Posterior vena cava (tissue), 2 donors: ENCODE results near the gene TESPA1. TPM values are rescaled to one million over a fixed set of nuclear protein-coding genes. Genes with fewer than 3 reads are reported as not detected.

ENCODE experiments used
- DNase-seq: peaks from one replicate; pipeline ENCODE4 v3.0.0-alpha.2; 2020; ENCODE audit warnings: low spot score
- intact Hi-C, 2 donors: fragments of 100-400 bp; cut with DNase I; formaldehyde crosslinking; loops; one replicate each; pipeline versions ENCODE4 v1.14.1 to v1.14.2; 2022 to 2023
- long read RNA-seq, 2 donors: library from polyadenylated mRNA; unstranded; transcript quantifications; one replicate each; pipeline ENCODE4 v2.0.0, GENCODE V29; 2020 to 2021
- total RNA-seq, 2 donors: library from RNA; stranded (reverse); fragmentation: NEBNext Ultra II Directional; extraction: Animal tissue kit (Norgen Biotek cat#: 25700); gene quantifications; one replicate each; pipeline ENCODE4 v1.2.1, GENCODE V29; 2021
- donor health status: DM: yes; HTN: yes; CAD: no.
- donor health status: DM: yes; HTN: yes; CAD: no.

Gene TESPA1, protein sequence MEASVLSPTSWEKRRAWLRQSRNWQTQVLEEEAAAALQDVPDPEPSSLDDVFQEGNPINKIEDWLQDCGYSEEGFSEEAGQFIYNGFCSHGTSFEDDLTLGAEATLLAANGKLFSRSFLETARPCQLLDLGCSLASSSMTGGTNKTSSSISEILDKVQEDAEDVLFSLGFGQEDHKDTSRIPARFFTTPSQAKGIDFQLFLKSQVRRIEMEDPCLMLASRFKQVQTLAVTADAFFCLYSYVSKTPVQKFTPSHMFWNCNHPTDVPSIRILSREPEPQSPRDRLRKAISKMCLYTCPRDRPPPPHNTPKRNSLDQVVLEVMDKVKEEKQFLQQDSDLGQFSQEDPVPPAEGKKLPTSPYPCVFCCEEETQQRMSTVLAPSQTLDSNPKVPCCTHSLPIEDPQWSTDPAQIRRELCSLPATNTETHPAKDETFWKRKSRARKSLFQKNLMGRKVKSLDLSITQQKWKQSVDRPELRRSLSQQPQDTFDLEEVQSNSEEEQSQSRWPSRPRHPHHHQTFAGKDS
- total RNA-seq: 1 to 10 TPM in 1 of 2 donors, under 1 TPM in 1; 1.00 to 3.3 TPM
- long read RNA-seq, donor 1: 0 reads
- long read RNA-seq, donor 2, partial matches to known transcripts: 0 of 1 reads
- long read RNA-seq, donor 2, other reads (novel, unspliced or antisense): 0 of 1 reads

DNA sequence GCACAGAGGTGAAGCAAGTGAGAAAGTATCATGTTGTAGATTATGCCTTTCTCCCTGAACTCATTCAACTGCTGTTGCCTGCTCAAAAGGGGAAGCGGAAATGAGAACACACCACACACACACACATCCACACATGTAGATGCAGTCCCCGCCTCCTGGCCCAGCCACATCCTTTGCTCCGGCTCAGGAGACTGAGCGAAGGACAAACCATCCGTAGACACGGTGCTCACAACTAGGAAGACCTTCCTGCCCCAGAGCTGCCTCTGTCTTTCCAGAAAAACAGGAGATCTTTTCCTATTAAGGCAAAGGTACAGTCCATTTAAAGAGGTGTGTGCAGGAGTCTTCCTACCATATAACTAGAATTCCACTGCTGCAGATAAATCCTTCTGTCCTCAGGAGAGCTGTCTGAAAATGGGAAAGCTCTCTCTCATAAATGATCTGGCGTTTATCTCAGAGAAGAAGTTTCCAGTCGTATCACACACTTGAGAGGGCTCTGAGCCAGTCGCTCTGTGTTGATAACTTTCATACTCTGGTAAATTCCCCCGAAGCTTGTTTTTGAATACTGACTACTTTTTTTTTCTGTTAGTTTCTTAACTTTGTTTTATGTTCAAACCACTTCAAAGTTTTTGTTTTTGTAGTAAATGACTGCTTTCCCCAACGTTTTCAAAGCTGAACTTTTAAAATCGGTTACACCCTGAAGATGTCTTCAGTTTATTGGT, at the start of gene TESPA1:
Gene TESPA1 (minus strand): TSS at position 105 of the 719 bp plus-strand sequence. CDS start 10,200 bp downstream, outside the sequence.
- DNase-seq: no peak
- intact Hi-C loops: no loop called here

DNA sequence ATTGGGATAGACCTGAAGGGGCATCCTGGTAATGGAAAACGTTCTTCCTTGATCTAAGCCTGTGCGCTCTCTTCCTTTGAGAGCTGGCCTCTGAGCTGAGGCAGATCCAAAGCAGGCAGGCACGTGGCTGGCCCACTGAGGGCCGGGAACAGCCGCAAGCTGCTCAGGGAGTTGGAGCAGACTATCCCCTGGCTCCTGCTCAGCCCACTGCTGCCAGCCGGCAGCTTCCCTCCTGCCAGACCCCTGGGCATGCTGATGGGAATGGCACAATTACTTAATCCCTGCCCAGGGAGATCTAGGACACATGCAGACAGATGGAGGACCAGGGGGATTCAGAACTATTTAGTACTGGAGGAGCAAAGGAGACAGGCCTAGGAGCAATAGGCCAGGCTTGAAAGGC, 49.7 kb upstream of the TESPA1 start:
- intact Hi-C loops: no loop called here
- no peak for DNase-seq

DNA sequence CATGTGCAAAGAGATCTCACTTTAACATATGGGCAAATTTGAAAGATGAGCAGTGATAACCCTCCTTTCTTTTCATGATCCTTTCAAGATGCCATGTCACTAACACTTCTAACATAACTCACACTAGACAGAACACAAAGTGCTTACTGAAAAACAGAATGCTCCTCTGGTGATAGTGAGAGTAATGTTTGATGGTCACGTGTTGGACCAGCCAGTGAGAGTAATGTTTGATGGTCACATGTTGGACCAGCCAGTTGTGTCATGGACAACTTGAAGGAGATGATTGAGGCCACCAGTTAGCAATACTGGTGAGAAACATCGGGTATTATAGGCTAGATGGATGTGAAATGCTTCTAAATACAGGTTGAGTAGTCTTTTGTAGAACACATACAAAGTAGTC, 40.9 kb upstream of the TESPA1 start:
- intact Hi-C loops: no loop called here
- DNase-seq: no peak

DNA sequence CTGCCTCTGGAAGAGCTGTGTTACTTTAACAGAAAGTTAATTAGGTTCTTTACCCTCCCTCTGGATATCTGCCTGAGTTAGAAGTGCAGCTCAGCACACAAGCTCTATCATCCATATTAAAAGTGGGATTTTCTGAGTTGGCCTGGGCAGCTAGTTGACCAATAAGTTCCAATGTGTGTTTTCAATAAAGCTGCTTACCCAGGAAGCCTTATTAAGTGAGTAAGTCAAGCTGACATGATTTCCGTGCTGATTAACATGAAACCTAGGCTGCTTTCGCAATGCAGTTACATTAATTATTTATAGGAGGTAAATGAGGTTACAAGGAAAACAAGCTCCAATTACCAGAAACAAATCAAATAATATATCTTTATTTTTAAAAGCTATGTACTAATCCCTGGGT, 40.0 kb upstream of the TESPA1 start:
- intact Hi-C loops: no loop called here
- no peak for DNase-seq

DNA sequence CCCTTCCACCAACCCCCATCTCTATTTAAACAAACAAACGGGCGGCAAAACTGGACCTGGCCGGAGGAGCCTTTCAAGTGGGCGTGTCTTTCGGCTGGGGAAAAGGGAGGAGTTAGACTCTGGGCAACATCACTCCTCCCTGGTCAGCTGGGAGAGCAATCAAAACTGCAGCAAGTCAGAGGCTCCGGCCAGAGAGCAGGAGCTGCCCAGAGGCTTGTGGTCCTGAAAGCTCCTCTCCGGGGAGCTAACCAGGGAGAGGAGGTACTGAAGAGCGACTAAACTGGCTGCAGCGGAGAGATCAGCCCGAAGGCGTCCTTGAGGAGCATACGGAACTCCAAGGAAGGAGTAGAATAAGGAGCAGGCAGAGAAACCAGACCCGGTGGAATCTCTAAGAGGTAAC, 35.2 kb upstream of the TESPA1 start, which contains the start of gene NEUROD4:
Gene NEUROD4 (plus strand): TSS at position 191 of the 400 bp plus-strand sequence. CDS start 6,466 bp downstream, outside the sequence.
- peak; percentile 69 for DNase-seq
- intact Hi-C loops: no loop called here

DNA sequence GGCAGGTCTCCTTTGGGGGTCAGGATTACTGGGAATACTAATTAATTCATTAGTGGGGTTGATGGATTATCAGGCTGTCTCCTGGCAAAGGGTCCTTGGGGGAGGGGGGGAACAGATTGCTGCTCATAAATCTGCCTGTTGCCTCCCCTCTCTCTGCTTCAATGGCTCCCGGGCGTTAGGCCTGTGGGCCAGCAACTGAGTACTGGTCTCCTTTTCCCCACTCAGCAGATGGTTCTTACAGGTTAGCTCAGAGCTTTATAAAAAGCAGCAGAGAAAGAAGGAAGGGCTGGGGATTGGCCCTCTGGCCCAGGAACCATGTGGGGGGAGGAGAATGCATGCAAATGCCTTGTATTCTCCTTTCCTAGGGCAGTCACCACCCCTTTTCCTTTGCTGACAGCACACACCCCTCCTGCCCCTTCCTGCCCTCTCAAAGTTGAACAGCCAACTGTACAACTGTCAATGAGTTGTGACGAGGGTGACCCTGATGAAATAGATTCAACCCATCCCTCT, 32.9 kb upstream of the TESPA1 start:
- intact Hi-C loops: no loop called here
- no peak for DNase-seq

DNA sequence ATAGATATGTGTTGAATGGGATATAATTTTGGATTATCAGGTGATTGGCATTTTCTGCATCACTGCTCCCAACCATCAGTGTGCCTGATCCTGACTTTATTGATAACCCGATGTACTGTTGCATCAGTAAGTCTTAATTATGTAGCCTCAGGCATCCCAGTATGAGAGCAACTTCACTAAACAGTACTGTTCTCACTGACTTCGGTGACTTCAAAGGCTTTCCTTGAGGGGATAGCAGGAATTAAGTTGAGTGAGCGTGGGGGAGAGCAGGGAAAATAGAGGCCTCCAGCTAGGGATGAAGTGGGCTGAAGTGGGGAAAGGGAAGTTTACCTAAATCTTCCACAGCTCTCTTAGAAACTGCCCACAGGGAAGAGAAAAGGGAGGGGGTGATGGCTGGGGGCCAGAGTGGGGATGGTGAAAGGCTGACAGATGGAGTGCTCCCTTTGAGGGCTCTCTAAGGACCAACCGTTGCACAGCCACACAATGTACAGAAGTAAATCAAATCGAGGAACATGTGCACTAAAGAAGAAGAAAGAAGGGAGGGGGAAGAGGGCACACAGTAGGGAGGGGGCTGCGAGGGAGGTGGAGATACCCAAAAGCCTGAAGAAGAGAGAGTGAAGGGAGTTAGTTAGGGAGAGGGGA, 24.5 kb upstream of the TESPA1 start:
- DNase-seq: no peak
- intact Hi-C loops: no loop called here

DNA sequence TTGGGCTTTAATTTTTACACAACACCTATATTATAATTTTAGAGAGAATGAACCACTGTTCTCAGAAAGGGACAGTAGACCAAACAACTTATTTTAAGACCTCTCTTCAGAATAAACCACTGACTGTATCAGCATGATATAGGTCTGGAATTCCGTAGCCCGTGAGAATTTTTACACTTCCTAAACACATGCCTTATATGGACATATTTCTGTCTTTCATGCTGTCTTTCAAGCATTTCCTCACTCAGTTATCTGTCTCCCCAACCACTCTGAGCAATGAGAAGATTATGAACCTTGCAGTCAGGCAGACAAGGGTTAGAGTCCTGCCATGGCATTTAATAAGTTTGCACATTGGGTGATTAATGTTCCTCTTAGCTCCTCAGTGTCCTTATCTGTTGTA, 17.8 kb upstream of the TESPA1 start:
- intact Hi-C loops: no loop called here
- DNase-seq: no peak

DNA sequence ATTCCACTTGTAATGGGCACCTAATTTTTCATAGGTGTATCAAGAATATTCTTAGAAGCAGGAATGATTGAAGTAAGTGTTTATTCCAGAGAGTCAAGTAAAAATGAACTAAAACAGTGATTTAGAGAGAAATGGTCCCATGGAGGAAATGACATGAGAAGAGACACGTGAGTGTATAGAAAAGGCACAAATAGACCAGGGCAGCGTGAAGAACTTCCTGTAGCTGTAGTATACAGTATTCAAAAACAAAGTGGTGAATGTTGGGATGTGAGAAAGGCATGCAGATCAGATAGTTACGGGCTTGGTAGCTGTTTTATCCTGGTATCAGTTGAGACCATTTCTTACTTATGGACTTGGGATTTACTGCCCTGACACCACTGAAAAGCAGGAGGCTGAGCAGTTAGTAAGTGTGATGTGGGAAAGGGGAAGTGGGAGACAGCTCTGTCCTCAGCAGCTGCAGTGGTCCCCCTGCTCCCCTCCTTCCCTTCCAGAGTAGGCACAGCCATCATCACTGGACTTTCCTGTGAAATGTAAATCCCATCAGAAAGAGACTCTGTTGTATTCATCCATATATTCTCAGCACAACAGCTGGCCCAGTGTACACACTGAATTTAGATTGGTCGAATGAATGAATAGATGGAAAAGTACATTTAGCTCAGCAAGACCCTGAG, 16.8 kb upstream of the TESPA1 start:
- intact Hi-C loops: no loop called here
- no peak for DNase-seq

DNA sequence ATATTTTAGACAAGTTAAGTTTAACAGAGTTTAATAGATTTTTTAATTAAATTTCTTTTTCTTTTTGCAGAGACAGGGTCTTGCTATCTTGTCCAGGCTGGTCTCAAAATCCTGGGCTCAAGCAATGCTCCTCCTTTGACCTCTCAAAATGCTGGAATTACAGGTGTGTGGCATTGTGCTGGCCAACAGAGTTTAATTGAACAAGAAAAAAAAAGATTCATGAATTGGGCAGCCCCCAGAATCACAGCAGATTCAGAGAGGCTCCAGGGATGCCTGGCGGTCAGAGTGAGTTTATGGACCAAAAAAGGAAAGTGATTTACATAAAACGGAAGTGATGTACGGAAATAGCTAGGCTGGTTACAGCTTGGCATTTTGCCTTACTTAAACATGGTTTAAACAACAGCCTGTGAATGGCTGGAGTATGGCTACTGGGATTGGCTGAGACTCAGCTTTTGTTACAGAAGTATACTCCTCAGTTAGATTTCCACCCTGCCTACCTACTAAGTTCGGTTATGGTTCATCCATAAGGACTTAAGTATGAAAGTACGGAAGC, 14.5 kb upstream of the TESPA1 start:
- intact Hi-C loops: loop anchor here (10.0 kb wide), 2 partner anchors 66 to 76 kb away; no protein-coding TSS in a partner anchor
- no peak for DNase-seq

DNA sequence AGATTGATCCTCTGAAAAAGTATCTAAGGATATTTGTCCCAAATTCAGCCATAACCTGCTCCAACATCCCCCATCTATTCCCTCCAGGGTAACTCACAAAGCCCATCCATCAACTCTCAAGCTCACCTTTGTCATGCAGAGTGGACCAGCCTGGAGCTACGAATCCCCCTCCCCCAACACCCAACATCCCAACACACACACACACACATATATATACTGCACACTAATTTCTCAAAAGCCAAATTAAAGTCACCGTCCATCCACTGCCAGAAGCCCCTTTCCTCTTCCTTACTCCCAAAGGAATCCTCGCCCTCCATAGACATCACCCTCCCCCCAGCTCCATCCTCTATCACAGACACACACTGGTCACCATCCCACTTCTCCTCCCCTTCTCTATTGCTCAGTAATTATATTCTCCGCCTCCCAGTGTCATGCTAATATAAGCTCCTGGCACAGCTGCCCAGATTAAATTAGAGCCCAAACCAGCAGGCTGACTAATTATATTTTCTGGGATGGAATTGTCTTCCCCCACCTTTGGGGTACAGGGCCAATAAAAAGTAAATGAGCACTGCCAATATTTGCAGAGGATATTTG, 13.5 kb upstream of the TESPA1 start:
- intact Hi-C loops: loop anchor here (10.0 kb wide), 2 partner anchors 67 to 77 kb away; no protein-coding TSS in a partner anchor
- no peak for DNase-seq

DNA sequence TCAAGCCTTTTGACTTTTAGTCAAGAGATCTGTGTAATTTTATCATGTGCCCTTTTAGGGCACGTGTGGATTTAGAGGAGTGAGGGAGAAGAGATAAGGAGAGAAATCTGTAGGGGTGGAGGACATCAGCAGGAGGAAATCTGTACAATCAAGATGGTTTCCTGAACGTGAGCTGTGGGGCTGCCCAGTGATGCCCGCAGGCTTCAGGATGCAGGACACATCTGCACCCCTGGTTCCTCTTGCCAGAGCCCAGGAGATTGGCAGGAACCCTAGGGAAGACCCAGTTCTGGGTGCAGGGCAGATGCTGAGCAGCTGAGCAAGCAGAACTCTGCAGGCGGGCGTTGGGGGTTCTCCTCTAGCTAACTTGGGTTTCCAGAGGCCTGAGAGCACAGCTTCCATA, 11.6 kb upstream of the TESPA1 start:
- DNase-seq: no peak
- intact Hi-C loops: loop anchor here (10.0 kb wide), 2 partner anchors 69 to 79 kb away; no protein-coding TSS in a partner anchor

DNA sequence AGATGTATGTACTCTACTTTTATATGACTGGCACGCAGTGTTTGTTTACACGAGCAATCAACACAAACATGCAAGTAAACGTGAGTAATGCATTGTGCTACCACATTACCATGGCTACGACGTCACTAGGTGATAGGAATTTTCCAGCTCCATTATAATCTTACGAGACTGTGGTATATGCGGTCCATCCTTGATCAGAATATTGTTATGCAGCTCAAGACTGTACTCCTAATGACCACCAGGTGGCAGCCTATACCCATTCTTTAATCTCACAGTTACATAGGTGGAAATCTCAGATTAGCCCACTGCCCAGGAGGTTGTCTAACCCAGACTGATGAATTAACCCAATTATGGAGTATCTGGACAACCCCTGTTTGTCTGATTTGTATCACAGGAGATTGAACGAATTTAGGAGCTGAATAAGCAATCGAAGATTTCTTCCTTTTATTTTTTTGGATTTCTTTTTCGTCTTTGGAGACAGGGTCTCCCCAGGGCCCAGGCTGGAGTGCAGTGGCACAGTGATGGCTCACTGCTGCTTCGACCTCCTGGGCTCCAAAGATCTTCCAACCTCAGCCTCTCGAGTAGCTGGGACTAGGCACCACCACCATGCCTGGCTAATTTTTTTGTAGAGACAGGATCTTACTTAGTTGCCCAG, 8.7 kb upstream of the TESPA1 start:
- intact Hi-C loops: loop anchor here (10.0 kb wide), 2 partner anchors 71 to 81 kb away; no protein-coding TSS in a partner anchor
- DNase-seq: no peak

DNA sequence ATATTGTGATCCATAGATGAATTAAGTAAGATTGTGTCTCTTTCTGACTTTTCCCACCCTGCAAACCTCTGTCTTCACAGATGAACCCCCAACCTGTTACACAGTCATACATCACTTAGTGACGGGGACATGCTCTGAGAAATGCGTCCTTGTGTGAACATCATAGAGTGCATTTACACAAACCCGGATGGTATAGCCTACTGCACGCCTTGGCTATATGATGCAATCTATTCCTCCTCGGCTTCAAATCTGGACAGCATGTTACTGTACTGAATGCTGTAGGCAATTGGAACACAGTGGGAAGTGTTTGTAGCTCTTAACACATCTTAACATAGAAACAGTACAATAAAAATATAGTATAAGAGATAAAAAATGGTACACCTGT, 7.4 kb upstream of the TESPA1 start:
- DNase-seq: no peak
- intact Hi-C loops: loop anchor here (10.0 kb wide), 2 partner anchors 73 to 83 kb away; no protein-coding TSS in a partner anchor

DNA sequence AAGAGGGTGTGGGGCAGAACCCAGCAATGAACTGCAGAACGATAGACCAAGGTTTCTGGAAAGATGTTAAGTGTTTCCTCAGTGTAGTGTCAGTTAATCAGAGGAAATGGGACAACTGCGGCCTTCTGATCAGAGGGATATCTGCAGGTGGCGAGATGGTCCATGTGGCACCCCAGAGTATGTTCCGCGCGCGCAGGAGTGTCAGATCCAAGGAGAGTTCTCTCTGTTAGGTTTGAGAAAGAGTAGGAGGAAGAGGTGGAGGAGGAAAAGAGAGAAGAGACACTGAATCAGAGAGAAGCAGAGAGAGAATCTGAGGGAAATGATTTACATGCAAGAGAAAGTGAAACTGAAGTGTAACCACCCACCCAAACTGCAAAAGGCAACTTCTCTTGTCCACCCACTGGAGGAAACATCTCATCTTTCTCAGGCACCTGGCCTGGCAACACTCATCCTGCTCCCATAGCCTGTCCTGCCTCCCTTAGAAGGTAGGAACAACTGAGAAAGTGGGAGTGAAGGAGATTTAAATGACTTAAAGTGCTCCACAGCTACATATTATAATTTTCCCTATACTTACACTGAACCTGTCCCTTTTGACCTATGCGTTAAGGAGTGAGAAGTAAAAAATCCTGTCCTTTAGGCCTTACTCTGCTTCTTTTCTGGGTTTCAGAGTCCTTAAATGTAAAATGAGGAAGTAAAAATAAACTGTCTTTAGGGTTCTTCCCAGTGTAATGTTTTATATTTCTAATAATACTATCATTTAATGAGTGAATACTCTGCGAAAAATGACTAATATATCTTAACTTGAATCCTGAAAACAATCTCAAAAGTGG, 6.8 kb upstream of the TESPA1 start:
- no peak for DNase-seq
- intact Hi-C loops: loop anchor here (10.0 kb wide), 2 partner anchors 73 to 83 kb away; no protein-coding TSS in a partner anchor

DNA sequence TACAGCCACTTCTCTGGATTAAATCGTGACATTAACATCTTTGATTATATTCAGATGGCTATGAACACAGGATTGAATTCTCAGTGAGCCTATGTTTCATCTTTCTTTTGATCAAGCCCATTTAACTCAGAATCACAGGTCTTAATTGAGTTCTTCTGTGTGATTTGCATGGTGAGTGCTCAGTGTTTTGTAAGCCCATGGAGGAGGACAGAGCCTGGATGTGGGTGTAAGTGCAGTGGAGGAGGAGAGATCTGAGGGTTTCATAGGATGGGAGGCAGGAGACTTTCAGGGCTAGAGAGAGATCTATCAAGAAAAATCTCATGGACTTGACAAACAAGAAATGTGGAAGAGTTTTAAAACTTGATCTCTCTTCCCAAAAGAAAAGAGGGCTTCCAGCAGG, 5.3 kb upstream of the TESPA1 start:
- intact Hi-C loops: loop anchor here (10.0 kb wide), 2 partner anchors 75 to 85 kb away; no protein-coding TSS in a partner anchor

More for the DNA sequence above, 5.3 kb upstream of the TESPA1 start:
- DNase-seq: no peak
